ENCODE measurements around the gene TNFRSF8. TPM values are rescaled to one million over a fixed set of nuclear protein-coding genes. Genes with fewer than 3 reads are reported as not detected.

TNFRSF8 gene
- total and polyA plus RNA-seq, 2 of the 13 experiments (the other 11 are each of a cell fraction or from before 2014, with no cell fraction given) = not detected

DNA sequence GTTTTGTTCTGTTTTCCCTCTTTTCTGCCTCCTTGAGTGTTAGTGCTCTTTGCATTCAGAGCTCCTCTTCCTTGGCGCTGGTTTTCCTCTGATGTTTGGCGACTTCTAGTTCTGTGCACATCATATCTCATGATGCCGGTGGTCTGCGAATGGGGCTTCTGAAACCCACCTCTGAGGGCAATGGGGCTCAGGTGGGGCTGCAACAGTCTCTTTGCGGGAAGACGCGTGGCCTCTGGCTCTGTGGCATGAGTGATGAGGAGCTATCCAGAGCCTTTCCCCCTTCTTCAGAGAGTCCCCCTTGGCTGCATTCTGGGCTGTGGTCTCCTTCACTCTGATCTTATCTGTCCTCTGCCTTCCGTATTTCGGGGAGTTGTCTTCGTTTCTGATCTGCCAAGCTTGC is 39.0 kb downstream of the TNFRSF8 start (continued):
- TF ChIP-seq, protein P1, sequence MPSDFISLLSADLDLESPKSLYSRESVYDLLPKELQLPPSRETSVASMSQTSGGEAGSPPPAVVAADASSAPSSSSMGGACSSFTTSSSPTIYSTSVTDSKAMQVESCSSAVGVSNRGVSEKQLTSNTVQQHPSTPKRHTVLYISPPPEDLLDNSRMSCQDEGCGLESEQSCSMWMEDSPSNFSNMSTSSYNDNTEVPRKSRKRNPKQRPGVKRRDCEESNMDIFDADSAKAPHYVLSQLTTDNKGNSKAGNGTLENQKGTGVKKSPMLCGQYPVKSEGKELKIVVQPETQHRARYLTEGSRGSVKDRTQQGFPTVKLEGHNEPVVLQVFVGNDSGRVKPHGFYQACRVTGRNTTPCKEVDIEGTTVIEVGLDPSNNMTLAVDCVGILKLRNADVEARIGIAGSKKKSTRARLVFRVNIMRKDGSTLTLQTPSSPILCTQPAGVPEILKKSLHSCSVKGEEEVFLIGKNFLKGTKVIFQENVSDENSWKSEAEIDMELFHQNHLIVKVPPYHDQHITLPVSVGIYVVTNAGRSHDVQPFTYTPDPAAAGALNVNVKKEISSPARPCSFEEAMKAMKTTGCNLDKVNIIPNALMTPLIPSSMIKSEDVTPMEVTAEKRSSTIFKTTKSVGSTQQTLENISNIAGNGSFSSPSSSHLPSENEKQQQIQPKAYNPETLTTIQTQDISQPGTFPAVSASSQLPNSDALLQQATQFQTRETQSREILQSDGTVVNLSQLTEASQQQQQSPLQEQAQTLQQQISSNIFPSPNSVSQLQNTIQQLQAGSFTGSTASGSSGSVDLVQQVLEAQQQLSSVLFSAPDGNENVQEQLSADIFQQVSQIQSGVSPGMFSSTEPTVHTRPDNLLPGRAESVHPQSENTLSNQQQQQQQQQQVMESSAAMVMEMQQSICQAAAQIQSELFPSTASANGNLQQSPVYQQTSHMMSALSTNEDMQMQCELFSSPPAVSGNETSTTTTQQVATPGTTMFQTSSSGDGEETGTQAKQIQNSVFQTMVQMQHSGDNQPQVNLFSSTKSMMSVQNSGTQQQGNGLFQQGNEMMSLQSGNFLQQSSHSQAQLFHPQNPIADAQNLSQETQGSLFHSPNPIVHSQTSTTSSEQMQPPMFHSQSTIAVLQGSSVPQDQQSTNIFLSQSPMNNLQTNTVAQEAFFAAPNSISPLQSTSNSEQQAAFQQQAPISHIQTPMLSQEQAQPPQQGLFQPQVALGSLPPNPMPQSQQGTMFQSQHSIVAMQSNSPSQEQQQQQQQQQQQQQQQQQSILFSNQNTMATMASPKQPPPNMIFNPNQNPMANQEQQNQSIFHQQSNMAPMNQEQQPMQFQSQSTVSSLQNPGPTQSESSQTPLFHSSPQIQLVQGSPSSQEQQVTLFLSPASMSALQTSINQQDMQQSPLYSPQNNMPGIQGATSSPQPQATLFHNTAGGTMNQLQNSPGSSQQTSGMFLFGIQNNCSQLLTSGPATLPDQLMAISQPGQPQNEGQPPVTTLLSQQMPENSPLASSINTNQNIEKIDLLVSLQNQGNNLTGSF (CRISPR knock-in tag; IDR thresholded peaks at IDR 0.05) = no peak
- TF ChIP-seq FOXC1 (CRISPR knock-in tag; IDR thresholded peaks at IDR 0.05; ENCODE audit: borderline replicate concordance) = no peak
- no peak for TF ChIP-seq GATA4 (IDR thresholded peaks at IDR 0.05; ENCODE audit: borderline replicate concordance, low read depth)
- no peak for TF ChIP-seq ZFAT (CRISPR knock-in tag; conservative IDR thresholded peaks at IDR 0.05)
- TF ChIP-seq ZNF674 (CRISPR knock-in tag; IDR thresholded peaks at IDR 0.05; ENCODE audit: low read depth) = no peak
- no peak for TF ChIP-seq ELF3 (CRISPR knock-in tag; IDR thresholded peaks at IDR 0.05)

DNA sequence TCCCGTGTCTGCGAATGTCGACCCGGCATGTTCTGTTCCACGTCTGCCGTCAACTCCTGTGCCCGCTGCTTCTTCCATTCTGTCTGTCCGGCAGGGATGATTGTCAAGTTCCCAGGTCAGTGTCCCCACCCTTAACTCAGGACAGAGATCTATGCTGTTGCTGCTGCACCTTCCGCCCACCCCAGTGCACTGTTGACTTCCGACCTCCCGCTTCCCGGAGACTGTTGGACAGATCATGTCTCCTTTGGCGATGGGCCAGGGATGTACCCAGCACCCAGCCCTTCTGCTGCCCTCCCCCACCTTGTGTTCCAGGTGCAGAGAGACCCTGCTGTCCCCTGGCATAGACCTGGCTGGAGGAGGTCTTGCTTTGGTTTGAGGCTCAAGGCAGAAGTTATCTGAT is 41.3 kb downstream of the TNFRSF8 start:
- no TSS peak for BruUV-seq (replicated peaks)
- WGBS (ENCODE audit: low lambda C conversion rate) = 43% methylated on average over 13 of the region's 13 CpGs
- Histone ChIP-seq H3K9me3 (ENCODE audit: low read length) (no peaks in the 10 kb centered on the region), H2AFZ (ENCODE audit: low read length) (no peak overlapping the region), H3K79me2 (ENCODE audit: insufficient read depth, low read length) (no peaks in the 10 kb centered on the region), H3K4me1 (ENCODE audit: insufficient read depth, low read length) (no peaks in the 10 kb centered on the region), H3K27me3 (ENCODE audit: control insufficient read depth in 1 of 2, insufficient read depth in 2 of 2, low read length in 2 of 2) (peaks cover 1 to 35% of the 10 kb centered on the region in 2 experiments; a peak in 3 of 5 replicates), H3K4me2 (ENCODE audit: low read depth, low read length) (no peak overlapping the region), H3K4me3 (replicated peaks in 1 of 3; ENCODE audit: insufficient read depth in 1 of 3, low read depth in 2 of 3, low read length in 3 of 3) (no peak overlapping the region), H3K9ac (ENCODE audit: insufficient read depth, low read depth, low read length) (no peak overlapping the region), H3K27ac (ENCODE audit: extremely low read length, insufficient read depth, low read length) (no peak overlapping the region), H4K20me1 (ENCODE audit: insufficient read depth, low read length) (no peaks in the 10 kb centered on the region), H3K36me3 (replicated peaks in 1 of 2; ENCODE audit: control insufficient read depth in 1 of 2, insufficient read depth in 2 of 2, low read length in 2 of 2) (no peaks in the 10 kb centered on the region)
- intact Hi-C loops (cut with micrococcal nuclease; ENCODE audit: unreplicated experiment) (no loop called here), in situ Hi-C loops (cut with HindIII; ENCODE audit: extremely low pct_ligation_motif_present, low pct_unique_long_range_greater_than_20kb) (loop anchor here (25.0 kb wide), 1 partner anchor 558 kb away; no protein-coding TSS in a partner anchor)
- ChIA-PET POLR2A (no interaction called here), CTCF (ENCODE audit: low intra/inter-chr PET ratio, low total read pairs) (no interaction called here)
- no peak for FAIRE-seq
- ATAC-seq = no peak
- DNase-seq (ENCODE audit: low spot score) = no peak
- TF ChIP-seq, protein P2, sequence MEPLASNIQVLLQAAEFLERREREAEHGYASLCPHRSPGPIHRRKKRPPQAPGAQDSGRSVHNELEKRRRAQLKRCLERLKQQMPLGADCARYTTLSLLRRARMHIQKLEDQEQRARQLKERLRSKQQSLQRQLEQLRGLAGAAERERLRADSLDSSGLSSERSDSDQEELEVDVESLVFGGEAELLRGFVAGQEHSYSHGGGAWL (CRISPR knock-in tag; IDR thresholded peaks at IDR 0.05) = no peak
- TF ChIP-seq GTF2F1 (IDR thresholded peaks at IDR 0.05; ENCODE audit: low read length) (no peak), DMAP1 (CRISPR knock-in tag; IDR thresholded peaks at IDR 0.05) (no peak), ZNF501 (CRISPR knock-in tag; IDR thresholded peaks at IDR 0.05) (no peak), RXRB (CRISPR knock-in tag; IDR thresholded peaks at IDR 0.05; ENCODE audit: borderline replicate concordance) (no peak), ZNF570 (CRISPR knock-in tag; IDR thresholded peaks at IDR 0.05; ENCODE audit: borderline replicate concordance) (no peak)
- TF ChIP-seq, protein P3, sequence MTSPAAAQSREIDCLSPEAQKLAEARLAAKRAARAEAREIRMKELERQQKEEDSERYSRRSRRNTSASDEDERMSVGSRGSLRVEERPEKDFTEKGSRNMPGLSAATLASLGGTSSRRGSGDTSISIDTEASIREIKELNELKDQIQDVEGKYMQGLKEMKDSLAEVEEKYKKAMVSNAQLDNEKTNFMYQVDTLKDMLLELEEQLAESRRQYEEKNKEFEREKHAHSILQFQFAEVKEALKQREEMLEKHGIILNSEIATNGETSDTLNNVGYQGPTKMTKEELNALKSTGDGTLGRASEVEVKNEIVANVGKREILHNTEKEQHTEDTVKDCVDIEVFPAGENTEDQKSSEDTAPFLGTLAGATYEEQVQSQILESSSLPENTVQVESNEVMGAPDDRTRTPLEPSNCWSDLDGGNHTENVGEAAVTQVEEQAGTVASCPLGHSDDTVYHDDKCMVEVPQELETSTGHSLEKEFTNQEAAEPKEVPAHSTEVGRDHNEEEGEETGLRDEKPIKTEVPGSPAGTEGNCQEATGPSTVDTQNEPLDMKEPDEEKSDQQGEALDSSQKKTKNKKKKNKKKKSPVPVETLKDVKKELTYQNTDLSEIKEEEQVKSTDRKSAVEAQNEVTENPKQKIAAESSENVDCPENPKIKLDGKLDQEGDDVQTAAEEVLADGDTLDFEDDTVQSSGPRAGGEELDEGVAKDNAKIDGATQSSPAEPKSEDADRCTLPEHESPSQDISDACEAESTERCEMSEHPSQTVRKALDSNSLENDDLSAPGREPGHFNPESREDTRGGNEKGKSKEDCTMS (CRISPR knock-in tag; conservative IDR thresholded peaks at IDR 0.05) = no peak
- TF ChIP-seq, protein P4, sequence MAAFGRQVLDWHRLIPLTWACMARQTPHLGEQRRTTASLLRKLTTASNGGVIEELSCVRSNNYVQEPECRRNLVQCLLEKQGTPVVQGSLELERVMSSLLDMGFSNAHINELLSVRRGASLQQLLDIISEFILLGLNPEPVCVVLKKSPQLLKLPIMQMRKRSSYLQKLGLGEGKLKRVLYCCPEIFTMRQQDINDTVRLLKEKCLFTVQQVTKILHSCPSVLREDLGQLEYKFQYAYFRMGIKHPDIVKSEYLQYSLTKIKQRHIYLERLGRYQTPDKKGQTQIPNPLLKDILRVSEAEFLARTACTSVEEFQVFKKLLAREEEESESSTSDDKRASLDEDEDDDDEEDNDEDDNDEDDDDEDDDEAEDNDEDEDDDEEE (CRISPR knock-in tag; IDR thresholded peaks at IDR 0.05) = no peak
- TF ChIP-seq, protein P5, sequence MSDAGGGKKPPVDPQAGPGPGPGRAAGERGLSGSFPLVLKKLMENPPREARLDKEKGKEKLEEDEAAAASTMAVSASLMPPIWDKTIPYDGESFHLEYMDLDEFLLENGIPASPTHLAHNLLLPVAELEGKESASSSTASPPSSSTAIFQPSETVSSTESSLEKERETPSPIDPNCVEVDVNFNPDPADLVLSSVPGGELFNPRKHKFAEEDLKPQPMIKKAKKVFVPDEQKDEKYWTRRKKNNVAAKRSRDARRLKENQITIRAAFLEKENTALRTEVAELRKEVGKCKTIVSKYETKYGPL (CRISPR knock-in tag; IDR thresholded peaks at IDR 0.05) = no peak
